HG03097 (cell line): Measurements from ENCODE around the gene C8G.

Experiments
- ATAC-seq: cut with Tn5 transposase; IDR thresholded peaks from one replicate; pipeline ENCODE4 v1.9.1; 2021; ENCODE audit not compliant: unreplicated experiment, low FRiP score

Gene C8G

GRCh38 chr9:136964833-136965422, 19.9 kb downstream of the C8G start:
- ATAC-seq = no peak

DNA sequence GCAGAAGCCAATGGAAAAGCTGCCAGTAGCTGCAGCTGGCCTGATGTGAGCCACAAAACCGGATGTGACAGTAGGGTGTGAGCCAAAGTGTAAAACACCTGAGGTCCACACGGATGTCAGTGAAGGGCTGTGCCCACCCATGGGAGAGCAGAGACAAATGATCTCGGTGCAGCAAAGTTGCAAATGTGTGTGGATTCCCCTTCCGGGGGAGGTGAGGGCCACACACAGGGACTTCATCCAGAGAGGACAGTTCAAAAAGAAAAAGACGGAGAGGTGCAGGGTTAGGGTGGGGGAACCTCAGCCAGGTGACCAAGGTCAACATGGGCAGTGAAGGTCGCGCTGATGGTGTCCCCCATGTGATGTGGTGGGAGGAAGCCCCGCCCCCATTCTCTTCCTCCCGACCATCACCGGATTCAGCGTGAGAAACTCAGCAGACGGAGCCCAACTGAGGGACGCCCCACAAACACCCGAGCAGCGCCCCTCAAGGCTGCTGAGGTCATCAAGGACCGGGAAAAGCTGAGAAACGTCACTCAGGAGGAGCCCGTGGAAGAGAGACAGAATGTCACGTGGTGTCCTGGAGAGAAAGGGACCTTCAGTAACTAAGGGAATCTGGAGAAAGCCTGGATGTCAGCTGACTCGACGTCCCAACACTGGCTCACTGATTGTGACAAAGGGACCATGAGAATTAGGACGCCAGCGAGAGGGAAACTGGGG, 20.9 kb downstream of the C8G start:
- no peak for ATAC-seq

DNA sequence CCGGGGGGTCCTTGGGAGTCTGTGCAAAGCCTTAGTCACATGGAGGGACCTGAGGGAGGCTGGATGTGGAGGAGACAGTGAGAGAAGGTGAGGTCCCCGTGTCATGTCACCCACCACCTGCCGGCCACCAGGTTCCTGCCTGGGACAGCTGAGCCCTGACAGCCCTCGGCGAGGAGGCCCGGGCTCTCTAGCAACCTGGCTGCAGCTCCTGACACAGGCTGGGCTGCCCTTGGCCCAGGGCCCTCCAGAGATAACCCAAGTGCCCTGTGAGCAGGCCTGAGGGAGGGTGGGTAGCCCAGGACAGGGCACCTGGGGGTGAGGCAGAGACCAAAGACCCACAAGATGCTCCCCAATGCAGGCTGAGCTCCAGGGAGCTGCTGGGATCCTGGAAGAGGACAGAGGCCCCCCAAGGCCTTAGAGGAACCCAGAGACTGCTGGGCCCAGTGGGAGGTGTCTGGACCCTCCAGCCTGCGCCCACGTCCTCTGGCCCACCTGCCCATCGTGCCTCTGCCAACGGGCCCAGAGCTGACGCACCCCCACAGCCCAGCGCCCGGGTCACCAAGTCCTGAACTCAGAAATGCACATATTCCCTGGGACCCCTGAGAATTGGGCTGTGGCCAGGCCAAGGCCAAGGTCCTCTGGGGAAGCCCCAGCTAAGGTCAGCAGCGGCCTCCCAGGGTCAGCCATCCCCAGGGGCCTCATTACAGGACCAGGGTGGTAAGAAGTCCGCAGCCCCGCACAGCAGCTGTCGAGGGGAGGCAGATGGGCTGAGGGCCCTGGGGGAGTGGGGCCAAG, 23.5 kb downstream of the C8G start:
- ATAC-seq = no peak

DNA sequence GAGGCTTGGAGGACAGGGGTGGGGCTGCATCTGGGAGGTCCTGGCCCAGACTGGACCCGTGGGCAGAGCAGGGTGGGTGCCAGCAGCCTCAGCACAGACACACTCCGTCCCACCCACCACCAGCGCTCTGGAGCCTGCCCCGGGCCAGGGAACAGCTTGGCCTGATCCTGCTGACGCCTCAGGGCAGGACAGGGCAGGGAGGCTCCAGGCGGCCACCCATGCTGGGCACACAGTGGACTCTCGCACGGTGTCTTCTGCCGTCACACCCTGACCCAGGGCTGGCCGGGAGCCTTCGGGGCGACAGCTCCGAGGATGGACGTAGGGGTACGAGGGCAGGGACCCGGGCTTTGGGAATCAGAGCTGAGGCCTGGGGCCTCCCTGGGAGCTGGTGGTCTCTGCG, 24.1 kb downstream of the C8G start:
- ATAC-seq = no peak

DNA sequence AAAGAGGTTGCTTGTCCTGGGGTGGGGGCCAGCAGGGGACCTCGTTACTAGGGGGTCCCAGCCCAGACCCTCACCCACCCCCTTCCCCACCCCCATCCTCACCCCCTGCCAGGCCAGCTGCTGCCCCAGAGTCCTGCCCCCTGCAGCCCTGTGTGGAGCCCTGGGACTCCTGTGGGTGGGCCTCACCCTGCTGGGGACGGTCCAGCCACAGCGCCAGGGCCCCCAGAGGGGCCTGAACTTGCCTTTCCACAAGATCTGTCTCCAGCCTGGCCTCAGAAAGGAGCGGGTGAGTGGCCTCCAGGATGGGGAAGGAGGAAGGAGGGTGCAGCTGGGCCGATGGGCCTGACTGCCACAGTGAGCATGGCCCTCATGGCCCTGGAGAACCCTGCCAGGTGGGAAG, 24.7 kb downstream of the C8G start:
- no peak for ATAC-seq

DNA sequence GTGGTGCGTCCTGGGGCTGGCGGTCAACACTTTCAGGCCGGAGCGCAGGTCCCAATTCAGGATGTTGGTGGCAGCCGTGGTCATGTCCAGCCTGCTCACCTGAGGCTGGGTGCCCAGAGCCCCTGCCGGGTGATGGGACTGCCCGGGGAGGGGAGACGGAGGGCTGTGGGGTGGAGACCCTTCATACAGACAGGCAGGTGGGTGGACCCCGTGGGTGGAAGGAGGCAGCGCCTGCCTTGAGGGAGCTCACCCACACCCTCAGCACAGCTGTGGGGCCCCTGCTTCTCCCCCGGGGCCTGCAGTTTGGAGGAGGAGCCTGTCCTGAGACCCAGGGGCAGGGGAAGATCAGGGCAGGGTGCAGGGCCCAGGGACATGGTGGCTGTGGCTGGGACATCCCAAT, 25.3 kb downstream of the C8G start:
- no peak for ATAC-seq

- no peak for ATAC-seq
Measured at GRCh38 chr9:136971746-136972145, 26.7 kb downstream of the C8G start.

DNA sequence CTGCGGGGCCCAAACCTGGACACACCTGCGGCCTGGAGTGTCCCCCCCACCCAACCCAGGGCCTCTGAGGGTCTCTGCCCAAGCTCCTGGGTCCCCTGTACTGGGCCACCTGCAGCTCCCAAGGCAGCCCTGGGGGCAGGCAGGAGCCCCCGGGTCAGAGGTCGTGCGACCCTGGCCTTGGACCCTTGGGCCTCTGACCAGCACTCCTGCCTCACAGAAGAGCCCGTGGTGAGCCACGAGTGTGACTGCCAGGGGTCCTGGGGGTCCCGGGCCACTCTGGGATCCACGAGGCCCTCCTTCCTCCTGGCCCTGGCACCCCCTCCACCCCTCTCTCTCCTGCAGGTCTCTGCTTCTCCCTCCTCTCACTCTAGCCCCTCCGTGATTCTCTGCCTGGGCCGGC, 27.3 kb downstream of the C8G start:
- no peak for ATAC-seq

DNA sequence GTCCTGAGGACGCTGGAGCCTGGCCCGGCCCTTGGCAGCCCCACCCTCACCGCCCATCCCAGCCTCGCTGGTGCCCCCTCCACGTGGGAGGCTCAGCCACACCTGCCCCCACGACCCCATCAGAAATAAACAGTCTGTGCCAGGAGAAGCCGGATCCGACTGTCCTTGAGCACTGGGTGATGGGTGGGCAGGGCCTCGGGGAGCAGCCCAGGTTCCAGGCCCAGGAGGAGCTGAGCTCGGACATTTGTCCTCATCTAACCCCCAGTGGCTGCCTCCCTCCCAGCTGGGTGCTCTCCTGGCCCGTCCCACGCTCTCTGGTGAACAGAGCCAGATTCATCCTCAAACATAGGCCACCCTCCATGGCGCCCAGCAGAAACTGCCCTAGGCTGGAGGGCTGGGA, 27.7 kb downstream of the C8G start:
- no peak for ATAC-seq

DNA sequence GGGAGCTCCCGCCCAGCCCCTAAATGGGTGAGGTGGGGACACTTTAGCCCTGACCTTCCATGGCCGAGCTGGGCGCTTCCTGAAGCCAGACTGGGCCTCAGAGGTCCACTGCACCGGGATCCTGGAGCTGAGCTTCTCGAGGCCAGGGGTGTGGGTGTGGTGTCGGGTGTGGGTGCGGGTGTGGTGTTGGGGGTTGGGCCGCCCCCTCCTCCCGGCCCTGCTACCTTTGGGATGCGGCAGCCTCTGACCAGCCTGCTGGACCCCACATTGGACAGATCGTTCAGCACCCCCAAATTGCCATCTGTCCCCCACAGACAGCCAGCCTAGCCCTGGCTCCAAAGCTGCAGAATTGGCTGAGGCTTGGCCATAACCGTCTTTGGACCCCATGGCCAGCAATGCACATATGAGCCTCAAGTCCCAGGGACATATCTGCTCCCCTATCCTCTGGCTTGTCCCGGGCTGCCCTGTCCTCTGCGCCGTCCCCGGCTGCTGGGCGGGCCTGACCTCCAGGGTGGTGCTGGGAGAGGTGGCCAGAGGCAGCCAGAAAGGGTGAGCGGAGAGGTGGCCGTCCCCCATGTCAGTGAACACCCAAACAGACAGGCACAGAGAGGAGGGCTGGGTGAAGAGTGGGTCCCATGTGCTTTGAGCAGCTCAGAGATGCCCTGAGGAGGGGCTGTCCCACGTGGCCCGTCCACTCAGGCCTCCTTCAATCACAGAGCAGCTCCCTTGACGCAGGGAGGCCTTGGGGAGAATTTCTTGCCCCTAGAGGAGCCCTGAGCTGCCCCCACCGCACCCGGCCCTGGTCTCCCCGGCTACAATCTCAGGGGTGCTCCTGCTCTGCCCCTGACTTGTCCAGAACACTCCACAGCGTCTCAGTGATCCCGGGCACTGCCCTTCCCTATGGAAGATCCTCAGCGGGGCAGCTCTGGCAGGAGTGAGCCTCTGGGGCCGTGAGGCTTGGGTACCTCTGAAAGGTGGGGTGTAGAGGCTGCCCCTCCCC, 28.9 kb downstream of the C8G start:
- ATAC-seq = no peak

DNA sequence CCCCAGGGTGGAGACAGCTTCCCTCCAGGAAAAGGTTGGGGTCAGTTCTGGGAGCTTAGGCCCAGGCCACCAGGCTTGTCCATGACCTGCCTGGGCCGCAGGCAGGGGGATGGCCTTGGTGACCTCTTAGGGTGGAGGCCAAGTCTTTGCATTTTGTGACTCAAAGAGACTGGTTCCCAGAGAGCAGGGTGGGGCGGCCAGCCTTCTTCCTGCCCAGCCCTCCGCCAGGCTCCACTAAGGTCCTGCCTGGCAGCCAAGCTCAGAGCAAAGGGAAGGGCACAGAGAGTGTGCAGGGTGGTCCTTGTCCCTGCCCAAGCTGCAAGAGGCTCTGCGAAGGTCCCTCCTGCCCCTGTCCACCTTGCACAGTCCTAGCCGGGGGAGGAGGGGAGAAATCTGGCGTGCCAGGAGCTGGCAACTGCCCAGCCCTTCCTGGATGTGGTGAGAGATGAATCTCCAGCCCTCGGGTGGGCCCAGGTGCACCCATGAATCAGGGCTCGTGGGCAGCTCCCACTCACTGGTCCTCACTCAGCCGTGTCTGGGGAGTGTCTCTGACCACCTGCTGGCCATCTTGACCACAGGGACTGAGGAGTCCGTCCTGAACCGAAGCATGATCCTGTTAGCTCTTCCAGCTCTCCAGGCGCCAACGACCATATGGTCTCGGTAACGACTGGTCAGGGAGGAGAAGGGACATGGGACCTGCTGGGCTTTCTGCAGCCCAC, 29.9 kb downstream of the C8G start:
- ATAC-seq = no peak

DNA sequence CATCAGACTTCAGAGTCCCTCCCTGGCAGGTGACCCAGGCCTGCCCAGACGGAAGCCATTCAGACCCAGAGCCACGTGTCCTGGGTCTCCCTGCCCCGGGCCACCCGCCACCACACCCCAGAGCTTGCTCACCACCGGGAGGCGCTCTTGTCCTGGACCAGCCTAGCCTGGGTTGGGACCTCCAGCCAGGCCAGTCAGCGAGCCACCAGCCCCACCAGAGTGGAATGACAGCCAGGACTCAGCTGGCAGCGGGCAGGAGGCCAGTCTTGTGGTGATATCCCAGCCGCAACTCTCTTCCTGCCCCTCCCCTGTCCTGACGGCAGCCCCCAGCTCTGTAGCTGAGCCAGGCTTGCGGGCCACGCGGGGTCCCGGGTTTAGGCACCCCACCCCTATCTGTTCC, 30.6 kb downstream of the C8G start:
- no peak for ATAC-seq

DNA sequence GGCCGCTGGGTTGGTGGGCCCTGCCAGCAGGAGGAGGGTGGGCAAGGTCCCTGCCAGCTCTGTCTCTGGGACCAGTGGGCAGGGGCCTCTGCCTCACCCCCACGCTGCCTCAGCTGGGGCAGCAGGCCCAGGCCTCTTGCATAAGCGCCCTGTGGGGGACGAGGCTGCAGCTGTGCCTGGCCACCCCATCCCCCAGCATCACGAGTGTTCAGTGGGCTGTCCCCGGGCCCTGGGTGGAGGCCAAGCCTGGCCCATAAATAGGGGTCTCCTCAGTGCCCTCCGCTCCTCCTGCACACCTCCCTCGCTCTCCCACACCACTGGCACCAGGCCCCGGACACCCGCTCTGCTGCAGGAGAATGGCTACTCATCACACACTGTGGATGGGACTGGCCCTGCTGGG, 32.2 kb downstream of the C8G start, which contains the start of gene PTGDS:
TSS of gene PTGDS (plus strand) at position 282 of the 400 bp plus-strand sequence. CDS start at position 357, 75 bp downstream.
- no peak for ATAC-seq

DNA sequence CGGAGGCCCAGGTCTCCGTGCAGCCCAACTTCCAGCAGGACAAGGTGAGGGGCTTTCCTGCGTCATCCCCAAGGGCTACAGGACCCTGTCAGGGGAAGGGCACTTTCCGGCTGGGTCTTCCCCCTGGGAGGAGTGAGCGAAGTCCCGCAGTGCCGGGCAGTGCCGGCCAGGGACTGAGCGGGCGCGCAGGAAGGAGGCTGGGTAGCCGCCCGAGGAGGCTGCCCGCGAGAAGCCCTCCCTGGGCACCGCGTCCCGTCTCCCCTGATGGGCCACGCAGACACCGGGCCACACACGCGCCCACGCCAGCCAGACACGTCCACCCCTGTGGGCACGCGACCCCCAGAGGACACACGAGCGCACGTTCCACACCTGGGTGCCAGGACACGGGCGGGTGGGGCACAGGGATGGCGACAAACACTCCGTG, 32.6 kb downstream of the C8G start:
- no peak for ATAC-seq

GRCh38 chr9:136978073-136978864, 33.2 kb downstream of the C8G start:
- ATAC-seq = no peak

DNA sequence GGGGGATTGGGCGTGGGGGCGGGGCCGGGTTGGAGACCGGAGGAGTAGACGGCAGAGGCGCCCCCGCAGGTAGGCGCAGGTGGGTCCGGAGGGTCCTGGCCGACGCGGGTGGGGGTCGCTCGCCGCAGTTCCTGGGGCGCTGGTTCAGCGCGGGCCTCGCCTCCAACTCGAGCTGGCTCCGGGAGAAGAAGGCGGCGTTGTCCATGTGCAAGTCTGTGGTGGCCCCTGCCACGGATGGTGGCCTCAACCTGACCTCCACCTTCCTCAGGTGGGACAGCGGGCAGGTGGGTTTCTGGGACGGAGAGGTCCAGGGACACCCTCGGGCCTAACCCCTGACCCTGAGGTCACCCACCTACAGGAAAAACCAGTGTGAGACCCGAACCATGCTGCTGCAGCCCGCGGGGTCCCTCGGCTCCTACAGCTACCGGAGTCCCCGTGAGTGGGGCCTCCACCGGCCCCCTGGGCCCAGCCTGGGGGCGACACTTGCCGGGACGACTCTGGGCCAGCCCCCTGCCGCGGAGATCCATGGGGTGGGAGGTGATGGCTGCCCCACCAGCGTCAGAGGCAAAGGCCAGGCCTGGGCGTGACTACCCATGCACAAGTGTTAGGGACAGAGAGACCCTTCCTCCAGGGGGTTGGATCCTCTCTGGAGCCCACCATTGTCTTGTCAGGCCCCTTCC, 34.0 kb downstream of the C8G start:
- no peak for ATAC-seq

GRCh38 chr9:136979769-136980587, 34.9 kb downstream of the C8G start:
- no peak for ATAC-seq
